Measurements from ENCODE around the gene FASLG.

Gene FASLG

GRCh38 chr1:172647110-172647564 lies 11.8 kb upstream of the FASLG start:
- DNase-seq = peak; percentile 23

DNA sequence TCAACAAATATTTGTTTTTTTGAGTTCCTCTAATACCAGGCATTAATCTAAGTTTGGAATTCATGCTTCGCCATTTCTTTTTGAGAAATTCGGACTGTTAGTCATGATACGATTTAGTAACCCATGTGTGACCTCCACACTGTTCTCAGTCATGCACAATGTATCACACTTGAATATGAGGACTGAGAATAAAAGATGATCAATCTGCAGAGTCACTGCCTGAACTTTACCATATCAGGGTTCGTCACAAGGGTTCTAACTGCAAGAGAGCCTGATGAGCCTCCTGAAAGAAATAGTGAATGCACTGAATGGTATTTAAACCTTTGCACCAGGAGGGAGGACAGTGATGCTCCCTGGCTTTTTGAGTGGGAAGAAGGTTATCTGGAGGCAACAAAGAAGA lies 10.9 kb upstream of the FASLG start:
- DNase-seq = no peak

- DNase-seq = no peak
Observed at GRCh38 chr1:172650474-172651193, 8.3 kb upstream of the FASLG start.

GRCh38 chr1:172653015-172653709 lies 5.7 kb upstream of the FASLG start:
- no peak for DNase-seq

- DNase-seq = no peak
Observed at GRCh38 chr1:172654535-172654934, 4.4 kb upstream of the FASLG start.

- no peak for DNase-seq
Observed at GRCh38 chr1:172656576-172656975, 2.3 kb upstream of the FASLG start.

DNA sequence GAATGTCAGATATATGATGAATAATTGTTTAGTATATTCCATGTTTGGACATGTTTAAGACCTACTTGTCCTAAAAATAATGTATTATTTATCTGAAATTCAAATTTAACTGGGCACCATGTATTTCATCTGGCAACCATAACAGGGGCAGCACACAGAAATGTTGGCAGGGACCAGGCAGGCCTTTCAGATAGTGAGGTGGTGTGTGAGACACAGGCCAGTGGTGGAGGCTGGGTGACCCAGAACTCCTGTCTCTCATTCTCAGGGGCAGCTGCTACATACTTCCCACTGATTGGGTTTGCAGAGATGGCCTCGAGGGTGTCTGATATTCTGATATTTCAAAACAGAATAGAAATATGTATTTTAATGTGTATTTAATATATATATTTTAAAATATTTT lies 1.3 kb upstream of the FASLG start:
- DNase-seq = no peak

DNA sequence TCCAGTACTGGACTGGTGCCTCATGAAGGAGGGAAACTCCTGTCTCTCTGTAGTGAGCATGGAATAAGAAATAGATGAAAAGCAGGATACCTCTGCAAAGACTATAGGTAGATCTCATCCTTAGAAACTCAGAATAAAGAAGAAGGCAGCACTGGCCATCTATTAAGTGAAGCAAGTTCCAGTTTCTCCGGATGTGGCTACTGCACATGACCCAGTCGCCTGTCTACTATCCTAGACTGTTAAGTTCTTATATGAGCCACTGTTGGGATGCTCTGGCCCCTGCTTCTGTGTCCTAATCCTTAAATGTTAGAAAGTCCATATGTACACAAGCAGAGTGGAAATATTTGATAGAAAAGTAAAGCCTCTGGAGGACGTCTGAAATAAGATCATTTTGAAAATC lies 2.2 kb downstream of the FASLG start:
- peak; percentile 25 for DNase-seq

DNA sequence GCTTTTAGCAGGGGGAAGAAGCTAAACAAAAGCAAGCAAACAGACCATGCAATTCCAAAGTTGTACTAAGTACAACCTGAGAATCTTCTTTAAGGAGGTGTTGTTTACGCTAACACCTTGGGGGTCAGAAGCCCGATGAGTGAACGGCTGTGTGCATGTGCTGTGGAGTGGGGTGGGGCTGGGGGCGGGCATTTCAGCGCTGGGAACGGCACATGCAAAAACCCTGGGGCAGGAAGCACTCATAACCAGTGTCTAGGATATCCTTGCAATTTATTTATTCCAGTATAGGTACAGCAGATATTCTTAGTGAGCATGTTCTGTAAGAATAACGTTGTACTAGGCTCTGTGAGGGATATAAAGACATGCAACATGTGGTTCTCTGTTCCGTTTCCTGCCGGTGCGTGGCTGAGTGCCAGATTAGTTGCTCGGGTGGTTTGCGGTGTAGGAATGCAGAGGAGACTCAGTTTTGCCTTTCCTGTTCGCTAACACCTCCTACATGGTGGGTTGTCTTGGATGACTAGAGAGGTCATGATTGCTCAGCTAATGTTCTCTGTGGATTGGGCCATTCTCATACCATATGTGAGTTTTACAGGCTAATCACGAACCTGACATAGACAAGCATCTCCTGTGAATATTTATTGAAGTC lies 3.7 kb downstream of the FASLG start:
- DNase-seq = peak; percentile 87

- no peak for DNase-seq
Observed at GRCh38 chr1:172663732-172664131, 4.8 kb downstream of the FASLG start.

DNA sequence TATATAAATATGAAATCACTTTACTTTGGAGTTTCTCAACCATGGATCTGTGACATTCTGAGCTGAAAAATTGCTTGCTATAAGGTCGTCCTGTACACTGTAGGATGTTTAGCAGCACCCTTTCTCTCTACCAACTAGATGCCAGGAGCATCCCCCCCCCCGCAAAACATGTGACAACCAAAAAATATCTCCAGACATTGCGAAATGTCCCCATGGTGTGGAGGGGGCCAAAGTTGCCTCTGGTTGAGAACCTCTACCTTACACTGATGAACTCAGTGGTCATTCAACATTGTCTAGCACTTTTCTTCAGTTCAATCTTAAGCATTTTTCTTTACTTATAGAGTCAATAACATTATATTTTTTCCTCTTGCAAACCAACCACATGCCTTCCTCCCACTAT lies 9.2 kb downstream of the FASLG start:
- no peak for DNase-seq

DNA sequence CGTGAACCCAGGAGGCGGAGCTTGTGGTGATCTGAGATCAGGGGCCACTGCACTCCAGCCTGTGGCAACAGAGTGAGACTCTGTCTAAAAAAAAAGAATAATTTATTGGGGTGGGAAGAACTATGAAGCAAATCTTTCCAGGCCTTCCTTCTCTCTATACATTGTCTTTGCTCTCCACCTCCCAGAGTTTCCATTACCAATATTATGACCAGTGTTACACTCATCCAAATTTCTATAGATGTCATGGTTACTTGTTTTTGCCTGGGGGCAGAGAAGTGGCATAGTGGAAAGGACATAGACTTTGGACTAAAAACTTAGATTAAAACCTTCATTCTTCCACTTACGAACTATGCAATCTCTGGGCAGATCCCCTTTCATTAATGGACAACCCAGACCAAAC lies 10.1 kb downstream of the FASLG start:
- DNase-seq = no peak

- no peak for DNase-seq
Observed at GRCh38 chr1:172670316-172670715, 11.4 kb downstream of the FASLG start.

DNA sequence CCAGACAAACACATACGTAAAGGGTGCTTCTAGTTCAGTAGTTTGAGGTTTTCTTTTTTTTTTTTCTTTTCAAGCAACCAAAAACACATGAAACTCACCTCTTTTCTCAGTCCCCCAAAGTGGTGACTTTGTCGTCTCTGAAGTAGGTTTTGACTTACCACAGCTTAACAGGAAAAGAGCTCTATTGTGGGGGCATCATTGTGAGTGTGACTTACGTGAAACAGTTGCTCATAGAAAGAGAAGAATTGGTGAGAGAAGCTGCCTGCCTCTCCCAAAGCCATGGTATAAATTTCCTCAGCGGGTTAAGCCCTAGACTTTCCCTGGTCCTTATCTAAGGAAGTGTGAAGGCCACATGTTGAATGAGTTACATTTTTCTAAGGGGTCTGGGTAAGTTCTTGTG lies 11.9 kb downstream of the FASLG start:
- peak; percentile 68 for DNase-seq

DNA sequence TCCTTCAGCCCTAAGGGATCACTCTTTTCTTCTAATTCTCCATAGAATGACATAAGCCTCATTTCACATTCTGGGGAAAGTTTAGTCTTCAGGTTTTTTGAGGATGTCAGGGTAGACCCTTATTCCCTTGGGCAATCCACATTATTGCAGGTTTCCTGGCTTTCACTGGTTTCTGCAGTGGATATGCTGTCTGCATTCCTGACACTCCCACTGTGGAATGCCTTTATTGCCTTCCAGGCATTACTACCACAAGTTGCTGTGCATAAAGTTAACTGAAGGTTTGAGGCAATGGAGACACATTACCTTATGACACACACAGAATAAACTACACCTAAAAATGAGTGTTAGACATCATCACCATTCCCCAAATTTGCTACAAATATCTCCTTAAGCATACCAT lies 12.7 kb downstream of the FASLG start:
- no peak for DNase-seq

DNA sequence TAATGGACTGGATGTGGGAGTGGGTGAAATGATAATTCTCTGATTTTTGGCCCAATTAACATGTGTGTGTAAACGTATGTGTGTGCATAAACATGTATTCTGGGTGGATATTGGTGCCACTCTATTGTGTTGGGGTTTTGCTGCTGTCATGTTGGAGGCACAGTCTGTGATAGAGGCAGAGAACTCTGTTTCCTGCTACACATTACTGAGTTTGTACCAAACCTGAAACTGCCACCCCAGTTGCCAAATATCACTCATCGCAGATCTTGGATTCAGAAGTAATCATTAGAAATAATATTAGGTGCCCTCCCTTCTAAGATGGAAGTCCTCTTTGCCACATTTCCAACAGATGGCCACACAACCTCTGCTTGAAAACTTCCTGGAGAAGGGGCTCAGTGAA lies 13.8 kb downstream of the FASLG start:
- no peak for DNase-seq

- no peak for DNase-seq
Observed at GRCh38 chr1:172673761-172674160, 14.9 kb downstream of the FASLG start.

- DNase-seq = peak; percentile 53
Observed at GRCh38 chr1:172674831-172675613, 16.1 kb downstream of the FASLG start.

GRCh38 chr1:172679000-172679772 lies 20.3 kb downstream of the FASLG start:
- DNase-seq = no peak

GRCh38 chr1:172680244-172680643 lies 21.3 kb downstream of the FASLG start:
- no peak for DNase-seq

DNA sequence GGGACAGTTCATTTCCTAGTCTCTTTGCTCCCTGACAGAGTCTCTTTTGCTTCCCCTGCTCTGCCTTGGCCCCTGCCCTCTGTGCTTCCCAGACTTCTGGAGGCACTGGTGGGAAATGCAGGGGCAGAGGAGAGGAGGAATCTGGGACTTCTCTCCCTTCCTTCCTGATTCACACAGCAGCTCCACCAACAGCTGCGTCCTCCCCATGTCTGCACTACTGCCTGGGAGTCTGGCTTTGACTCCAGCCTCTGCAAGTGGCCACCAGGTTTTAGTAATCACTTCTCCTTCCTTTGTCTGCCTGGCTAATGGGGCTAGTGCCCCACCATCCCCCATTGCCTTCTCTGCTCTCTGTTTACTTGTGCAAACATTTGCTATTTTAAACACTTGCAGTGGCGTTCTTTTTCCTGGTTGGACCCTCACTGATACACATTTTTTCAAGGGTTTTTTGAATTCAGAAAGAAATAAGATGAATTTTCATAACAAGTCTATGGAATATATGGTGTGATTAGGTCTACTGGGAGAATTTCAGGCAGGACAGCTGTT lies 21.9 kb downstream of the FASLG start:
- DNase-seq = no peak

GRCh38 chr1:172682812-172683211 lies 23.9 kb downstream of the FASLG start:
- no peak for DNase-seq

Measured in CD4-positive, alpha-beta T cell treated with Interleukin-17A for 1 hour (primary cell).